Adipocyte (in vitro differentiated cells): ENCODE results near the gene RMDN3.

Experiments used
- DNase-seq: peaks from one replicate; pipeline ENCODE4 v3.0.0-alpha.2; 2015; ENCODE audit warnings: low read depth
- H3K27me3 ChIP-seq: replicated peaks from 2 replicates; pipeline ENCODE4 v1.7.0; 2013; ENCODE audit warnings: mild to moderate bottlenecking, low read length, moderate library complexity; ENCODE audit not compliant: control insufficient read depth, insufficient read depth
- H3K36me3 ChIP-seq: 2 replicates; pipeline ENCODE4 v1.7.0; 2013; ENCODE audit warnings: low read length, mild to moderate bottlenecking, moderate library complexity; ENCODE audit not compliant: control insufficient read depth, insufficient read depth, severe bottlenecking
- H3K4me1 ChIP-seq: 2 replicates; pipeline ENCODE4 v1.7.0; 2013; ENCODE audit warnings: mild to moderate bottlenecking, low read length, moderate library complexity; ENCODE audit not compliant: control insufficient read depth, insufficient read depth
- H3K4me3 ChIP-seq: 2 replicates; pipeline ENCODE4 v1.7.0; 2013; ENCODE audit warnings: mild to moderate bottlenecking, low read length, moderate library complexity
- H3K9ac ChIP-seq: 2 replicates; pipeline ENCODE4 v1.7.0; 2013; ENCODE audit warnings: mild to moderate bottlenecking, low read length, moderate library complexity
- H3K9me3 ChIP-seq: 2 replicates; pipeline ENCODE4 v1.7.0; 2013; ENCODE audit warnings: mild to moderate bottlenecking, low read length, moderate library complexity; ENCODE audit not compliant: control insufficient read depth

The RMDN3 gene

DNA sequence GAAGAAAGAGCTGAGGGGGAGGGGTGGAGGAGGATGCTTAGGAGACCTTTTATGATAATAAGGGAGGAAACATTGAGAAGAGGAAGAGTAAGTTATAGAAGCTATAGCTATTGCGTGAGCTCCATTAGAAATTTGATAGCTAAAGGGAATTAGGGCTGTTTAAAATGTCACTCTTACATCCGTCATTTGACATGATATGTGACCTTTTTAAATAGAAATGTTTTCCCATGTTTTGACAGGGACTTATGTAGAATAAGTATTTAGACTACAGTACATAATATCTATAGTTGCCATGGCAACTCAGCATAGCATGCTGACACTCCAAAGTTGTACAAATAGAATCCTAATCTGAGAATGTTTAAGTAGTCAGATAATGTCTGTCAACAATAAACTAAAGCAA is 40.9 kb downstream of the RMDN3 start:
- no peaks in the 10 kb centered on the region for H3K36me3 ChIP-seq
- H3K9ac ChIP-seq, result no peak overlapping the region
- no peaks in the 10 kb centered on the region for H3K9me3 ChIP-seq
- no peak overlapping the region for H3K4me3 ChIP-seq
- H3K4me1 ChIP-seq, result no peaks in the 10 kb centered on the region
- no peaks in the 10 kb centered on the region for H3K27me3 ChIP-seq
- no peak for DNase-seq

DNA sequence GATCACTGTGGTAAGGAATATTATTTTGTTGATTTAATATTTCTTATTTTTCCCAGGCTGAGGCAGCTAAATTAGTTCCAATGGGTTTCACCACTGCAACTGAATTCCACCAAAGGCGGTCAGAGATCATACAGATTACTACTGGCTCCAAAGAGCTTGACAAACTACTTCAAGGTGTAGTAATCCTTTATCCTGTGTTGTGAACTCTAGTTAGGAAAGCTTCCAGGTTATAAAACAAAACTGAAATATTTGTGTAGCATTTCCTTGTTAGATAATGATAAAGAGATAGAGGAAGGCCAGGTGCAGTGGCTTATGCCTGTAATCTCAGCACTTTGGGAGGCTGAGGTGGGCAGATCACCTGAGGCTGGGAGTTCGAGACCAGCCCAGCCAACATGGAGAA is 48.9 kb downstream of the RMDN3 start:
- H3K4me3 ChIP-seq, result no peak overlapping the region
- no peaks in the 10 kb centered on the region for H3K9me3 ChIP-seq
- no peaks in the 10 kb centered on the region for H3K4me1 ChIP-seq
- peaks cover 4% of the 10 kb centered on the region for H3K36me3 ChIP-seq
- H3K9ac ChIP-seq, result no peak overlapping the region
- no peak for DNase-seq
- no peaks in the 10 kb centered on the region for H3K27me3 ChIP-seq

DNA sequence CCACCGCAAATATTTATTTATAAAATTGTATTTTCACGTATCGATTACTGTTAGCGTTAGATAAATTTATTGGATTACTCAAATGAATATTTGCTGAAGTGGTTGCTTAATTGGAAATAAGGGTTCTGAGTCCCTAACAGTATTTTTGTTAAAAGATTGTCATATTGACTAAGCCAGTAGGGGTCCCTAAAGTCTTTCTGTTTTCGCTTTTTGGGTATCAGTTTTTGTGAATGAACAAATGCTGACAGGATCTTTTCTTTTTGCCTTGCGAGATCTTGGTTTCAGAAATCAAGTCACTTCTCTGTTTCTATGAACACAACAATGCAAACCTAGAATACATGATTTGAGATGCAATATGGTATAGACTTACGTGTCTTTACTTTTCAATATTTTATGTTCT is 53.0 kb downstream of the RMDN3 start:
- Histone ChIP-seq H3K9me3 (no peaks in the 10 kb centered on the region), H3K36me3 (peaks cover 4% of the 10 kb centered on the region), H3K9ac (no peak overlapping the region), H3K4me3 (no peak overlapping the region), H3K27me3 (no peaks in the 10 kb centered on the region), H3K4me1 (no peaks in the 10 kb centered on the region)
- DNase-seq, result peak; percentile 22

DNA sequence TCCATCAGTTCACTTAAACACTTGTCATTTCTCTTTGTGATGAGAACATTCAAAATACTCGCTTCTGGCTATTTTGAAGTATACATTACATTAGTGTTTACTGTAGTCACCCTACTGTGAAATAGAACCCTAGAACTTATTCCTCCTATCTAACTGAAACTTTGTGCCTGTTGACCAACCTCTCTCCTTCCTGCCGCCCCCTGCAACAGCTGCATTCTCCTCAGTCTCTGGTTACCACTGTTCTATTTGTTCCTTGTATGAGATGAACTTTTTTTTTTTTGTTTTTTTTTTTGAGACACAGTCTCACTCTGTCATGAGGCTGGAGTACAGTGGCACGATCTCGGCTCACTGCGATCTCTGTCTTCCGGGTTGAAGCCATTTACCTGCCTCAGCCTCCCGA is 57.1 kb downstream of the RMDN3 start:
- Histone ChIP-seq H3K27me3 (no peaks in the 10 kb centered on the region), H3K9ac (no peak overlapping the region), H3K4me1 (peaks cover 10% of the 10 kb centered on the region), H3K9me3 (no peaks in the 10 kb centered on the region), H3K36me3 (no peaks in the 10 kb centered on the region), H3K4me3 (no peak overlapping the region)
- DNase-seq, result no peak

DNA sequence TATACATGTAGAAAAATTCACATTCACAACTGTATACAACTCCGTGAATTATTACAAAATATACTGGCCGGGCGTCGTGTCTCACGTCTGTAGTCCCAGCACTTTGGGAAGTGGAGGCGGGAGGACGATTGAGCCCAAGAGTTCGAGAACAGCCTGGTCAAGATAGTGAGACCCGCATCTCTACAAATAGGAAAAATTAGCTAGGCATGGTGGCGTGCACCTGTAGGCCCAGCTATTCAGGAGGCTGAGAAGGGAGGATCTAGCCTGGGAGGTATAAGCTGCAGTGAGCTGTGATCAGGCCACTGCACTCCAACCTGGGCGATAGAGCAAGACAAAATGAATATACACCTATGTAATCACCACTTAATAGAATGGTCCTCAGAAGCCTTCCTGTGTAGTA is 58.8 kb downstream of the RMDN3 start:
- peak overlapping the region; percentile 99 for H3K4me3 ChIP-seq
- H3K9ac ChIP-seq, result peak overlapping the region; percentile 97
- H3K4me1 ChIP-seq, result peaks cover 10% of the 10 kb centered on the region
- H3K9me3 ChIP-seq, result no peaks in the 10 kb centered on the region
- H3K36me3 ChIP-seq, result peaks cover 3% of the 10 kb centered on the region
- no peak for DNase-seq
- H3K27me3 ChIP-seq, result no peaks in the 10 kb centered on the region

DNA sequence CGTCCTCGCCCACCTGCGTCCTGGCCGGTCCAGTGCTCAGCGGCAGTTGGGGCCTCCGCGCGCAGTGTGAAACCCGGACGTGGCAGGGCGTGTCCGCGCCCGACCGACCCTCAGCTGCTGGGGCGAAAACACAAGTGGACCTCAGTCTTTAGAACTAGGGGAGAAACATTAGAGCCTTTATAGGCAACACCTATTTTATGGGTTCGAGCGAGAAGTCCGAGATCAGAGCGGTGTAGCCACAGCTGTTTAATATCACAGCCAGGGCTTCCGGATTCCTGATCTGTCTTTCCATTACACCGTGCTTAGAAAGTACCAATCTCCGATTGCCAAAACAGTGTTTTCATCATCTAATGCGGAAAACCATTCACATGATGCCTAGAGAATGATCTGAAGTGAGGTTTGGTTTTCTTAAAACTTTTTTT is 59.6 kb downstream of the RMDN3 start:
- H3K36me3 ChIP-seq, result peaks cover 3% of the 10 kb centered on the region
- H3K9ac ChIP-seq, result peak overlapping the region; percentile 97
- H3K27me3 ChIP-seq, result no peaks in the 10 kb centered on the region
- no peaks in the 10 kb centered on the region for H3K9me3 ChIP-seq
- H3K4me1 ChIP-seq, result peaks cover 10% of the 10 kb centered on the region
- peak overlapping the region; percentile 99 for H3K4me3 ChIP-seq
- DNase-seq, result peak; percentile 69

DNA sequence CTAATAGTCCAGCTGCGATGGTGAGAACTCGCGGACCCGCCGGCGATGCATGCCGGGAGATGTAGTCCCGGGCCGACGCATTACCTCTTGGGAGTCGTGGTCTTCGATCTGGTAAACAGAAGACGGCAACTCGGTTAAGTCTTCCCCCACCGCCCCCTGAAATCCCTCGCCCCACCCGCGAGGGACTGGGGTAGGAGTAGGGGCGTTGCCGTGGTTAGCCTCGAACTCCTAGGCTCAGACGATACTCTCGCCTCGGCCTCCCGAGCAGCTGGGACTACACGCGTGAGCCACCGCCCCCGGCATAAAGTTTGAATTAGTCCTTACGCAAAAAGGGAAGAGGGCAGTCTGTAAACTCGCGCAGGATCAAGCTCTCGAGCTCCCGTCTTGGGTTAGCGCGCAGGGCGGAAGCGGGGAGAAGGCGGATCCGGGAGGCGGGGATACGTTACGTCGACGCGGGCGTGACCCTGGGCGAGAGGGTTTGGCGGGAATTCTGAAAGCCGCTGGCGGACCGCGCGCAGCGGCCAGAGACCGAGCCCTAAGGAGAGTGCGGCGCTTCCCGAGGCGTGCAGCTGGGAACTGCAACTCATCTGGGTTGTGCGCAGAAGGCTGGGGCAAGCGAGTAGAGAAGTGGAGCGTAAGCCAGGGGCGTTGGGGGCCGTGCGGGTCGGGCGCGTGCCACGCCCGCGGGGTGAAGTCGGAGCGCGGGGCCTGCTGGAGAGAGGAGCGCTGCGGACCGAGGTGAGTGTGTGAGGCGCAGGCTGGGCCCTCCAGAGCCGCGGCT is 60.2 kb downstream of the RMDN3 start, which contains the start of gene RAD51:
Gene RAD51, plus strand, starts transcription at position 487 of the 781 bp plus-strand sequence. CDS start 3,585 bp downstream, outside the sequence.
- peak; percentile 99 for DNase-seq
- no peaks in the 10 kb centered on the region for H3K27me3 ChIP-seq
- H3K4me3 ChIP-seq, result peak within 1 kb of the TSS; percentile 99
- peaks cover 10% of the 10 kb centered on the region for H3K4me1 ChIP-seq
- H3K9me3 ChIP-seq, result no peaks in the 10 kb centered on the region
- H3K9ac ChIP-seq, result peak within 1 kb of the TSS; percentile 97
- H3K36me3 ChIP-seq, result peaks cover 3% of the 10 kb centered on the region

DNA sequence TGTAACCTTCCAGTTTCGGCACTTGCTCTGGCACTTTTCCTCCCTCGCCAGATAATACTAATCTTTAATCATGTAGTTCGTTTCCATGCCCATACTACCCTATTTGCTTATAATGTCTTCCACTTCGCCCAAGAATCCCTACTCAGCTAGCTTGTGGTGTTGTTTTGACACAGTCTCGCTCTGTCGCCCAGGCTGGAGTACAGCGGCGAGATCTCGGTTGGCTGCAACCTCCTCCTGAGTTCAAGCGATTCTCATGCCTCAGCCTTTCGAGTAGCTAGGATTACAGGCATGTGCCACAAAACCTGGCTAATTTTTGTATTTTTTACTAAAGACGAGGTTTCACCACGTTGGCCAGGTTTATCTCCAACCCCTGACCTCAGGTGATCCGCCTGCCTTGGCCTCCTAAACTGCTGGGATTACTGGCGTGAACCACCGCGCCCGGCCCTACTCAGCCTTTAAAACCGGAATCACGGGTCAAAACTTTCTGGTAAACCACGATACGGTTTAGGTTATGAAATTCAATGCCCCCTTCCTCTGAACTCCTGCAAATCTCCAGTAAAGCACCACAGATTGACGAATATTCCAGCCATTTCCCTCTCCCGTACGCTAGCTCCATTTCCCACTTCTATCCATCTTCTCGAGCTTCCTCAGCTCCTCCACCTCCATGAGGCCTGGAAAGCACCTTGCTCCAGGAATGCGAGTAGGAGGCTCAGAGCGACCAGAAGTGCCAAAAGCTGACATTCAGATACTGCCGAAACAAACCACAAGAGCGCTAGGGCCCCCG is 61.0 kb downstream of the RMDN3 start:
- peaks cover 3% of the 10 kb centered on the region for H3K36me3 ChIP-seq
- H3K4me1 ChIP-seq, result peaks cover 11% of the 10 kb centered on the region
- H3K9ac ChIP-seq, result peak overlapping the region; percentile 97
- peak overlapping the region; percentile 99 for H3K4me3 ChIP-seq
- no peak for DNase-seq
- no peaks in the 10 kb centered on the region for H3K9me3 ChIP-seq
- no peaks in the 10 kb centered on the region for H3K27me3 ChIP-seq

DNA sequence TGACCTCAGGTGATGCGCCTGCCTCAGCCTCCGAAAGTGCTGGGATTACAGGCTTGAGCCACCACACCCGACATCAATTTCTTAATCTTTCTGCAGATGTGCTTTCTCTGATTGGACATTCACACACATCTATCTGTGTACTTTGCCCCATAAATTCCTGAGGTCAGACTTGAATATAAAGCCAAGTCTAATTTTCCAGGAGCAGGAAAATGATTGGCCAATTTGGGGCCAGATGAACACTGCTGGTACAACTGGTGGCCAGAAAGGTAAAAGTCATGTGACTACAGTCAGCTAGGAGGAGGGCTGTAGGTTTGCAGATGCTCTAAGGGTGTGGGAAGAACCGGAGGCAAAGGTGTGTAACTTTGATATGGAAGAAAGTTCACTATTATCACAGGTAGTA is 63.3 kb downstream of the RMDN3 start:
- Histone ChIP-seq H3K4me3 (no peak overlapping the region), H3K36me3 (peaks cover 3% of the 10 kb centered on the region), H3K9ac (no peak overlapping the region), H3K4me1 (peaks cover 16% of the 10 kb centered on the region), H3K9me3 (no peaks in the 10 kb centered on the region), H3K27me3 (no peaks in the 10 kb centered on the region)
- DNase-seq, result no peak

DNA sequence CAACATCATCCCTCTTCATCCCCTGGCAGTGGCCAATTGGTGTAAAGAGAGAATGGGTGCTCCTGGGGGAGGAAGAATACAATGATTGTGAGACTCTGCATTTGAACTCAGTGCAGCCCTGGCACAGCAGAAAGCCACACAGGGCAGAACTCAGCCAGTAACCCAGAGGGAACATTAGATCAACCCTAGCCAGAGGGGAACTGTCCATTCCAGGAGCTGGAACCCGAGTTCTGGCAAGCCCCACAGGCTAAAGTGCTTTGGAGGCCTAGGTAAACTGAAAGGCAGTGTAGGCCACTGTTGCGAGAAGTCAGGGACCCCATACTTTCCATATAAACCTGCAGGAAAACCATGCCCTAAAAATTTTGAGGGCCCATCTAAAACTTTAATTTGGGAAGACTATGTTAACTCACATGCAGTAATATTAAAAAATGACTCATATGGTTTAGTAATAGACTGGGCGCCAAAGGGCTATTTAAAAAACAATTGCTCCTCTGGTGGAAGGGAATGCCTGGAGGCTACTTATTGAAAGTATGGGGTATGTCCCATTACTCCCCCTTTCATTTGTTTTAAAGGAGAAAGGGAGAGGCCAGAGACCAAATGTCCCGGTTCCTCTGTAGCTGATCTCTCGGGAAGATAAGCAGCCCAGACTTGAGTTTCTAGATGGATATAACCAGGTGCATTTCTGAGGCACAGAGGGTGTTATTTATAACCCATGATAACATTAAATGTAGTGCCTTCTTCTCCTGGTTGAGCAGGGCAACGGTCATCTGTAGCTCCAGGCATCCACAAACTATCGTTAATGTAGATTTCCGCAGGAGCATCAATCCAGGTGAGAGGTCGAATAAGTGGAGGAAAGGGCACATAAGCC is 65.9 kb downstream of the RMDN3 start:
- Histone ChIP-seq H3K9me3 (no peaks in the 10 kb centered on the region), H3K36me3 (peaks cover 3% of the 10 kb centered on the region), H3K4me1 (peaks cover 13% of the 10 kb centered on the region), H3K27me3 (no peaks in the 10 kb centered on the region), H3K9ac (no peak overlapping the region), H3K4me3 (no peak overlapping the region)
- no peak for DNase-seq
